Thyroid gland (tissue), 4 donors: ENCODE measurements around the gene RPL29.

Experiments
- POLR2A ChIP-seq, 2 donors: fragments of 450-650 bp; IDR thresholded peaks; one replicate each; pipeline ENCODE4 v1.6.1; 2017; ENCODE audit warnings: antibody characterized with exemption in 2 of 2, mild to moderate bottlenecking in 2 of 2, moderate library complexity in 1 of 2
- TF ChIP-seq, protein P1 (sequence below), 6 experiments: fragments of 200-600 bp in 3 of 6; fragments of 450-650 bp in 3 of 6; sonication (generic) in 3 of 6; IDR thresholded peaks; one replicate each; pipeline ENCODE4 v1.5.1; 2016 to 2019; ENCODE audit warnings: antibody characterized with exemption in 6 of 6, mild to moderate bottlenecking in 2 of 6, inconsistent platforms in 1 of 6, moderate library complexity in 1 of 6

DNA sequence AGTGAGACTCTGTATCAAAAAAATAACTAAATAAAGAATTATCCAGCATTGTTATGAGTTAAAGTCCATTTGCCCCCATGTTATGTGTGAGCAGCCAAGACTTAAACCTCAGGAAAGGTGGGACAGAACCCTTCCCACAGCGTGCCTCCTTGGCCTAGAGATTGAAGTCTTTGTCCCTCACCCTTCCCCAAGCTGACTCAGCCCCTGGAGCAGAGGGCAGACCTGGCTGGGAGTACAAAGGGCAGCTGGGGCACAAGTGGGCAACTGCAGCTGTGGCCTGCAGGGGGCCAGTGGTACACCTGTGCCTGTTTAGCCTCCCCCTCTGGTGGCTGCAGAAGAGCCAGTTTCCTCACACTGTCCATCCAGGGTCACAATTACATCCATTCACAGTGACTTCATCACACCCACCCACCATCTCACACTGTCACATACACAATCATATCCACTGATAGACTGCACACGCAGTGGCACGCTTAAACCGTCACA, 13.3 kb downstream of the RPL29 start:
- TF ChIP-seq, protein P1, sequence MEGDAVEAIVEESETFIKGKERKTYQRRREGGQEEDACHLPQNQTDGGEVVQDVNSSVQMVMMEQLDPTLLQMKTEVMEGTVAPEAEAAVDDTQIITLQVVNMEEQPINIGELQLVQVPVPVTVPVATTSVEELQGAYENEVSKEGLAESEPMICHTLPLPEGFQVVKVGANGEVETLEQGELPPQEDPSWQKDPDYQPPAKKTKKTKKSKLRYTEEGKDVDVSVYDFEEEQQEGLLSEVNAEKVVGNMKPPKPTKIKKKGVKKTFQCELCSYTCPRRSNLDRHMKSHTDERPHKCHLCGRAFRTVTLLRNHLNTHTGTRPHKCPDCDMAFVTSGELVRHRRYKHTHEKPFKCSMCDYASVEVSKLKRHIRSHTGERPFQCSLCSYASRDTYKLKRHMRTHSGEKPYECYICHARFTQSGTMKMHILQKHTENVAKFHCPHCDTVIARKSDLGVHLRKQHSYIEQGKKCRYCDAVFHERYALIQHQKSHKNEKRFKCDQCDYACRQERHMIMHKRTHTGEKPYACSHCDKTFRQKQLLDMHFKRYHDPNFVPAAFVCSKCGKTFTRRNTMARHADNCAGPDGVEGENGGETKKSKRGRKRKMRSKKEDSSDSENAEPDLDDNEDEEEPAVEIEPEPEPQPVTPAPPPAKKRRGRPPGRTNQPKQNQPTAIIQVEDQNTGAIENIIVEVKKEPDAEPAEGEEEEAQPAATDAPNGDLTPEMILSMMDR (IDR thresholded peaks at IDR 0.05): peak in 4 of 6 experiments; percentile 28 to 56 (median 34)
- no peak for TF ChIP-seq POLR2A (IDR thresholded peaks at IDR 0.05)
